ENCODE results near the gene GOLT1A.

GOLT1A gene

GRCh38 chr1:204161609-204162493 is 51.9 kb downstream of the GOLT1A start:
- TF ChIP-seq CTCF (IDR thresholded peaks at IDR 0.05; ENCODE audit: insufficient read depth, low read depth, low read length, missing control alignments) = no peak
- no peak for DNase-seq (ENCODE audit: low read depth)
- no peak overlapping the region for H3K4me3 ChIP-seq (ENCODE audit: low read depth, low read length)

- no peak for TF ChIP-seq CTCF (IDR thresholded peaks at IDR 0.05; ENCODE audit: insufficient read depth, low read depth, low read length, missing control alignments)
- H3K4me3 ChIP-seq (ENCODE audit: low read depth, low read length) = no peak overlapping the region
- DNase-seq (ENCODE audit: low read depth) = no peak
Measured at GRCh38 chr1:204157962-204158361, 55.8 kb downstream of the GOLT1A start.

GRCh38 chr1:204155881-204156280 is 57.9 kb downstream of the GOLT1A start:
- H3K4me3 ChIP-seq (ENCODE audit: low read depth, low read length) = no peak overlapping the region
- DNase-seq (ENCODE audit: low read depth) = no peak
- no peak for TF ChIP-seq CTCF (IDR thresholded peaks at IDR 0.05; ENCODE audit: insufficient read depth, low read depth, low read length, missing control alignments)

- no peak for TF ChIP-seq CTCF (IDR thresholded peaks at IDR 0.05; ENCODE audit: insufficient read depth, low read depth, low read length, missing control alignments)
- H3K4me3 ChIP-seq (ENCODE audit: low read depth, low read length) = no peak overlapping the region
- no peak for DNase-seq (ENCODE audit: low read depth)
Measured at GRCh38 chr1:204154568-204155255, 59.1 kb downstream of the GOLT1A start.

- no peak for DNase-seq (ENCODE audit: low read depth)
- H3K4me3 ChIP-seq (ENCODE audit: low read depth, low read length) = no peak overlapping the region
- no peak for TF ChIP-seq CTCF (IDR thresholded peaks at IDR 0.05; ENCODE audit: insufficient read depth, low read depth, low read length, missing control alignments)
Measured at GRCh38 chr1:204153667-204154066, 60.1 kb downstream of the GOLT1A start.

GRCh38 chr1:204152310-204153044 is 61.3 kb downstream of the GOLT1A start:
- DNase-seq (ENCODE audit: low read depth) = no peak

More at GRCh38 chr1:204152310-204153044, 61.3 kb downstream of the GOLT1A start:
- no peak for TF ChIP-seq CTCF (IDR thresholded peaks at IDR 0.05; ENCODE audit: insufficient read depth, low read depth, low read length, missing control alignments)
- no peak overlapping the region for H3K4me3 ChIP-seq (ENCODE audit: low read depth, low read length)

Measured in GM12865 (cell line).